Kidney (tissue), 14 donors: ENCODE measurements around the gene PIP5K1B. TPM values are rescaled to one million over a fixed set of nuclear protein-coding genes. Genes with fewer than 3 reads are reported as not detected.

Experiments used
- DNase-seq, 5 donors: peaks; one replicate each; pipeline ENCODE4 v3.0.0-alpha.2; 2013 to 2020
- FAIRE-seq: peaks from 2 replicates; lab custom pipeline; 2012; peaks lifted over from hg19 to GRCh38; lab: Jason Lieb, UNC
- H3K27ac ChIP-seq, 2 donors: one replicate each; pipeline ENCODE4 v1.7.0; 2013; ENCODE audit warnings: low read depth in 2 of 2, low read length in 2 of 2, inconsistent platforms in 1 of 2
- H3K27me3 ChIP-seq: one replicate; pipeline ENCODE4 v1.7.1; 2013; ENCODE audit warnings: low read length, inconsistent platforms; ENCODE audit not compliant: control insufficient read depth, insufficient read depth
- H3K36me3 ChIP-seq, 3 donors: one replicate each; pipeline versions ENCODE4 v1.7.0 to v1.7.1; 2013; ENCODE audit warnings: low read length in 3 of 3, control low read depth in 1 of 3, inconsistent platforms in 1 of 3; ENCODE audit not compliant: insufficient read depth in 3 of 3, control insufficient read depth in 2 of 3
- H3K4me1 ChIP-seq, 3 donors: one replicate each; pipeline versions ENCODE4 v1.7.0 to v1.7.1; 2013; ENCODE audit warnings: low read length in 3 of 3, inconsistent platforms in 1 of 3, low read depth in 1 of 3; ENCODE audit not compliant: control insufficient read depth in 2 of 3, insufficient read depth in 2 of 3
- H3K4me3 ChIP-seq, 3 donors: one replicate each; pipeline versions ENCODE4 v1.7.0 to v1.8.1; 2013; ENCODE audit warnings: low read length in 3 of 3, control low read depth in 1 of 3, inconsistent platforms in 1 of 3
- H3K9ac ChIP-seq, 3 donors: one replicate each; pipeline versions ENCODE4 v1.7.0 to v1.7.1; 2013; ENCODE audit warnings: low read length in 3 of 3, control low read depth in 1 of 3, inconsistent platforms in 1 of 3
- H3K9me3 ChIP-seq, 3 donors: one replicate each; pipeline versions ENCODE4 v1.7.0 to v1.7.1; 2013; ENCODE audit warnings: low read length in 3 of 3, control low read depth in 1 of 3, inconsistent platforms in 1 of 3; ENCODE audit not compliant: control insufficient read depth in 2 of 3, insufficient read depth in 1 of 3
- CTCF ChIP-seq: IDR thresholded peaks from 3 replicates; pipeline ENCODE4 v1.5.1; 2012; ENCODE audit warnings: mild to moderate bottlenecking, moderate library complexity, borderline replicate concordance; ENCODE audit not compliant: insufficient read depth; ENCODE audit errors: extremely low read depth
- intact Hi-C: fragments of 100-400 bp; cut with DNase I; formaldehyde crosslinking; loops from one replicate; pipeline ENCODE4 v1.11.1; 2022
- polyA plus RNA-seq: library from polyadenylated mRNA; stranded (reverse); fragments of 350-450 nt; fragmentation: Illumina TruSeq; extraction: RNeasy Lipid Tissue Mini Kit (QIAGEN cat#74804); gene quantifications from one replicate; pipeline ENCODE4 v1.2.3, GENCODE V29; 2014; ENCODE audit warnings: low read depth, low replicate concordance; ENCODE audit not compliant: insufficient read depth
- total RNA-seq: library from RNA; stranded (reverse); fragmentation: NEBNext Ultra II Directional; extraction: Animal tissue kit (Norgen Biotek cat#: 25700); gene quantifications from one replicate; pipeline ENCODE4 v1.2.1, GENCODE V29; 2021
- donor health status: control.
- donor health status: control.
- donor health status: control.
- donor health status: control.
- donor health status: control.
- donor health status: DM: yes; HTN: yes; CAD: no.
- donor health status: Normal renal cell carcinoma (clear cell type).

The PIP5K1B gene
- total and polyA plus RNA-seq, 2 donors from 2014 or later = 9.4 to 10.1 TPM

- Histone ChIP-seq H3K27me3 (no peaks in the 10 kb centered on the region), H3K27ac (no peak overlapping the region), H3K4me3 (no peak overlapping the region), H3K9me3 (no peaks in the 10 kb centered on the region), H3K4me1 (no peaks in the 10 kb centered on the region), H3K36me3 (no peaks in the 10 kb centered on the region), H3K9ac (no peak overlapping the region)
- TF ChIP-seq CTCF = no peak
- FAIRE-seq = no peak
- intact Hi-C loops = no loop called here
- DNase-seq = no peak
These were observed 218.4 kb downstream of the PIP5K1B start for GRCh38 chr9:68923480-68923879.

- no peak for FAIRE-seq
- H3K9ac ChIP-seq = no peak overlapping the region
- no peak overlapping the region for H3K4me3 ChIP-seq
- intact Hi-C loops = no loop called here
- H3K36me3 ChIP-seq = no peaks in the 10 kb centered on the region
- no peak overlapping the region for H3K27ac ChIP-seq
- no peaks in the 10 kb centered on the region for H3K27me3 ChIP-seq
- DNase-seq = no peak
- no peaks in the 10 kb centered on the region for H3K4me1 ChIP-seq
- H3K9me3 ChIP-seq = no peaks in the 10 kb centered on the region
- TF ChIP-seq CTCF = no peak
These were observed 220.1 kb downstream of the PIP5K1B start for GRCh38 chr9:68925175-68925574.

- no peak overlapping the region for H3K9ac ChIP-seq
These were observed 222.1 kb downstream of the PIP5K1B start for GRCh38 chr9:68927165-68927564.

More at GRCh38 chr9:68927165-68927564, 222.1 kb downstream of the PIP5K1B start:
- Histone ChIP-seq H3K36me3 (no peaks in the 10 kb centered on the region), H3K4me3 (no peak overlapping the region), H3K27me3 (no peaks in the 10 kb centered on the region), H3K4me1 (no peaks in the 10 kb centered on the region), H3K9me3 (no peaks in the 10 kb centered on the region), H3K27ac (no peak overlapping the region)
- intact Hi-C loops = no loop called here
- no peak for TF ChIP-seq CTCF
- DNase-seq (no peak), FAIRE-seq (no peak)
